Thyroid gland (tissue), 4 donors: Measurements from ENCODE around the gene MEGF10.

Experiments
- CTCF ChIP-seq, 6 experiments: fragments of 200-600 bp in 3 of 6; fragments of 450-650 bp in 3 of 6; sonication (generic) in 3 of 6; IDR thresholded peaks; one replicate each; pipeline ENCODE4 v1.5.1; 2016 to 2019; ENCODE audit warnings: antibody characterized with exemption in 6 of 6, mild to moderate bottlenecking in 2 of 6, inconsistent platforms in 1 of 6, moderate library complexity in 1 of 6
- POLR2A ChIP-seq, 2 donors: fragments of 450-650 bp; IDR thresholded peaks; one replicate each; pipeline ENCODE4 v1.6.1; 2017; ENCODE audit warnings: antibody characterized with exemption in 2 of 2, mild to moderate bottlenecking in 2 of 2, moderate library complexity in 1 of 2

- no peak for TF ChIP-seq CTCF (IDR thresholded peaks at IDR 0.05)
- no peak for TF ChIP-seq POLR2A (IDR thresholded peaks at IDR 0.05)
Observed at GRCh38 chr5:127296321-127296720, 5.7 kb downstream of the MEGF10 start.
